SK-N-SH (cell line): ENCODE results near the gene PEPD.

ENCODE experiments used
- ELF1 ChIP-seq: IDR thresholded peaks from 2 replicates; pipeline ENCODE4 v1.4.0; 2012
- EZH2phosphoT487 ChIP-seq: fragments of 200-600 bp; sonication (generic); IDR thresholded peaks from 2 replicates; pipeline ENCODE4 v1.6.1; 2017; ENCODE audit warnings: low read depth, mixed run types, mild to moderate bottlenecking, antibody characterized with exemption, moderate library complexity, borderline replicate concordance
- FOXM1 ChIP-seq: IDR thresholded peaks from 2 replicates; pipeline ENCODE4 v1.4.0; 2012; ENCODE audit warnings: low read depth, mild to moderate bottlenecking
- MEF2A ChIP-seq: IDR thresholded peaks from 2 replicates; pipeline ENCODE4 v1.4.0; 2012; ENCODE audit warnings: low read depth, borderline replicate concordance
- NFIC ChIP-seq: IDR thresholded peaks from 2 replicates; pipeline ENCODE4 v1.4.0; 2012; ENCODE audit warnings: borderline replicate concordance
- NRF1 ChIP-seq: IDR thresholded peaks from 2 replicates; pipeline ENCODE4 v1.6.1; 2012; ENCODE audit warnings: low read depth, mild to moderate bottlenecking, low read length
- POLR2AphosphoS5 ChIP-seq: IDR thresholded peaks from 2 replicates; pipeline ENCODE4 v1.6.1; 2012; ENCODE audit warnings: low read depth, low read length
- RFX5 ChIP-seq: IDR thresholded peaks from 2 replicates; pipeline ENCODE4 v1.6.1; 2012; ENCODE audit warnings: mild to moderate bottlenecking, improper control_type of control experiment, low read length
- TAF1 ChIP-seq: IDR thresholded peaks from 2 replicates; pipeline ENCODE4 v1.6.1; 2012; ENCODE audit warnings: low read depth, mild to moderate bottlenecking, low read length, moderate library complexity, borderline replicate concordance
- TF ChIP-seq, protein P1 (sequence below): fragments of 200-600 bp; sonication (generic); IDR thresholded peaks from 2 replicates; pipeline ENCODE4 v1.6.1; 2017; ENCODE audit warnings: antibody characterized with exemption, mild to moderate bottlenecking, moderate library complexity
- TF ChIP-seq, protein P2 (sequence below): IDR thresholded peaks from 2 replicates; pipeline ENCODE4 v1.4.0; 2012; ENCODE audit warnings: low read depth

DNA sequence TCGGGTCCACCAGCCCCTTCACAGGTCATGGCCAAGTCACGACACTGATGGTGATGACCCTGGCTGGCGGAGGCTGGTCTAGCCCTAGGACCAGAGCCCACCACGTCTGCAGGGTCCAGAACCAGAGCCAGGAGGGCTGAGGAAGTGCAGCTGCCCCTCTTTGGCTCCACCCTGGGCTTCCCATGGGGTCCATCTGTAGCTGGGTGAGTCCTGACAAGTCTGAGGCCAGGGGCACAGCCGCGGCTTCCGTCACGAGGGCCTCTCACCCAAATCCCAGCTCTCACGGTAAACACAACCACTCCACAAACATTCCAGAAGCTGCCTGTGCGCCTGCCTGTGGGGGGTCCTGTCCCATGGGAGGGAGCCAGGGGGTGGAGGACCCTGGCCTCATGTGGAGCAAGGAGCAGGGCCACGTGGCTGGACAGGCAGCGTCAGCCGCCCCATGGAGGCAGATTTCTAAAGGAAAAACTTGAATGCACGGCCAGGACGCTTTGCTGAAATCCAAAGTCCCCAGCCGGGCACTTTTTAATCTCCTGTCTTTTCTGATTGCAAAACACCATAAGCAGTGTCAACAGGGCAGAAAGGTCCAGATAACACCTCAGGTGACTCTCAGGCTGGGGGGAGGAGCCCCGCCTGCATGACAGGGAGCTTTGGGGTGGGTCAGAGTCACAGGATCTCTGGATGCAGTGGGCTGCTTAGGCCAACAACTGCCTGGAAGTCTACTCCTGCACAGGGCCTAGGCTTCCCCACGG is 118.2 kb downstream of the PEPD start:
- TF ChIP-seq, protein P1, sequence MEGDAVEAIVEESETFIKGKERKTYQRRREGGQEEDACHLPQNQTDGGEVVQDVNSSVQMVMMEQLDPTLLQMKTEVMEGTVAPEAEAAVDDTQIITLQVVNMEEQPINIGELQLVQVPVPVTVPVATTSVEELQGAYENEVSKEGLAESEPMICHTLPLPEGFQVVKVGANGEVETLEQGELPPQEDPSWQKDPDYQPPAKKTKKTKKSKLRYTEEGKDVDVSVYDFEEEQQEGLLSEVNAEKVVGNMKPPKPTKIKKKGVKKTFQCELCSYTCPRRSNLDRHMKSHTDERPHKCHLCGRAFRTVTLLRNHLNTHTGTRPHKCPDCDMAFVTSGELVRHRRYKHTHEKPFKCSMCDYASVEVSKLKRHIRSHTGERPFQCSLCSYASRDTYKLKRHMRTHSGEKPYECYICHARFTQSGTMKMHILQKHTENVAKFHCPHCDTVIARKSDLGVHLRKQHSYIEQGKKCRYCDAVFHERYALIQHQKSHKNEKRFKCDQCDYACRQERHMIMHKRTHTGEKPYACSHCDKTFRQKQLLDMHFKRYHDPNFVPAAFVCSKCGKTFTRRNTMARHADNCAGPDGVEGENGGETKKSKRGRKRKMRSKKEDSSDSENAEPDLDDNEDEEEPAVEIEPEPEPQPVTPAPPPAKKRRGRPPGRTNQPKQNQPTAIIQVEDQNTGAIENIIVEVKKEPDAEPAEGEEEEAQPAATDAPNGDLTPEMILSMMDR = no peak
- TF ChIP-seq EZH2phosphoT487 = no peak
- TF ChIP-seq POLR2AphosphoS5 = no peak
- TF ChIP-seq NRF1 = no peak
- TF ChIP-seq ELF1 = no peak
- no peak for TF ChIP-seq RFX5
- TF ChIP-seq FOXM1 = no peak
- TF ChIP-seq, protein P2, sequence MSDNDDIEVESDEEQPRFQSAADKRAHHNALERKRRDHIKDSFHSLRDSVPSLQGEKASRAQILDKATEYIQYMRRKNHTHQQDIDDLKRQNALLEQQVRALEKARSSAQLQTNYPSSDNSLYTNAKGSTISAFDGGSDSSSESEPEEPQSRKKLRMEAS = no peak
- TF ChIP-seq NFIC = no peak
- TF ChIP-seq TAF1 = no peak
- no peak for TF ChIP-seq MEF2A
